NCI-H446 (cell line): Measurements from ENCODE around the gene STAC2.

Experiments
- DNase-seq, 2 experiments: peaks; one replicate each; lab custom pipeline; 2025; lab: John Stamatoyannopoulos, UW

STAC2 gene

GRCh38 chr17:39231591-39232551 lies 6.1 kb upstream of the STAC2 start:
- peak in 1 of 2 experiments; percentile 34 for DNase-seq

DNA sequence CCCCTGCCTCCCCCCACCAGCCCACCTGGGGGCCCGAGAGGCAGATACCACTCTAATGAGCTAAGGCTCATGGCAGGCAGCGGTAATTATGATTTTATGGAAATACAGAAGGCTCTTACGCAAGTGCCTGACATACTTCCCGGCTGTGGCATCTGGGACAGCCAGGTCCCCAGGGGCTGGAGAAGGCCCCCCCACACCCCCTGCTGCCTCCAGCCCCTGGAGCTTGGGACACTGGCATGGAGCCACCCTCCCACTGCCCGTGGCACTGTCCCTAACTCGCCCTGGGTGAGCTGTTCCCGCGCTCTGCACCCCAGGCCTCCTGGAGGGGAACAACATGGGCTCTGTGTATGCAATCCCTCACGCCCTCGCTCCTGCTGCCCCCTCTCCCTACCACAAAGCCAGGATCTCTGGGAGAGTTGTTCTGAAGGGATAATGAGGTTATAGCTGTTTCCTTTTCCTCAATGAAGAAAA lies 5.4 kb upstream of the STAC2 start:
- DNase-seq = no peak

DNA sequence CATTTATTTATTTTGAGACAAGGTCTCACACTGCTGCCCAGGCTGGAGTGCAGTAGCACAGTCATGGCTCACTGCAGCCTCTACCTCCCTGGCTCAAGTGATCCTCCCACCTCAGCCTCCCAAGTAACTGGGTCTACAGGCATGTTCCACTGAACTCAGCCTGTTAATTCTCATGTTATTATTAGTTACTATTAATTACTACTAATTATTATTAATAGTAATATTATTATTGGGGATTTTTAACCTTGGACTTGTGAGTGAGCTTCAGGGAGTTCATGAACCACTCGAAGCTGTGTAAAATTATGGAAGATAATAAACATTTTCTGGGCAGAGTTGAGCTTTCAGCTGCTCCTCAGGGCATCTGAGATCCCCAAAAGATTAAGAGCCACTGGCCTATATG lies 4.6 kb upstream of the STAC2 start:
- DNase-seq = no peak

- no peak for DNase-seq
Observed at GRCh38 chr17:39229274-39229913, 3.6 kb upstream of the STAC2 start.

DNA sequence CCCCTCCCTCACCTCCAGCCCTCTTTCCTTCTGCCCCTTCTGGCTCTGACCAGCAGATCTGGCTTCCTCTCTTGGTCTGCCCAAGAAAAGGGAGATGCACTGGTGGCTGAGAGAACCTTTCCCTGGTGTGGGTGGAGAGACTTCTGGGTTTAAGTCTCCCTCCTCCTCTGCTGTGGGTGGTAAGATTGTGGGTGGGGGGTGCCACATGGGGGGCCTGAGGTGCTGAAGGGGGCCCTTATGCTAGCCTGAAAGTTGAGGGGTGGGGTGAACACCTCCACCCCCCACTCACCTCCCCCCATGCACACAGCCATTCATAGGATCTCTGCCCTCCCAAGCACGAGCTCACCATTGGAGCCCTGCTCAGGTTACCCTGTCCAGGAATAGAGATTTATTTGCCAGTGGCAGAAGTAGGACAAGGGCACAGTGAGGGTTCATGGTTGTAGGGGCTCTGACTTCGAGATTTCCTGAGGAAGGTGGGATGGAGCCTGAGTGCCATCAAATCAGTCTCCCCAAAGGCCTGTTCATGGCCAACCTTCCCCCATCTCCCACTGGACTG lies 1.7 kb upstream of the STAC2 start:
- no peak for DNase-seq

- DNase-seq = peak; percentile 66 to 86
Observed at GRCh38 chr17:39225959-39226683, 376 bp upstream of the STAC2 start.

DNA sequence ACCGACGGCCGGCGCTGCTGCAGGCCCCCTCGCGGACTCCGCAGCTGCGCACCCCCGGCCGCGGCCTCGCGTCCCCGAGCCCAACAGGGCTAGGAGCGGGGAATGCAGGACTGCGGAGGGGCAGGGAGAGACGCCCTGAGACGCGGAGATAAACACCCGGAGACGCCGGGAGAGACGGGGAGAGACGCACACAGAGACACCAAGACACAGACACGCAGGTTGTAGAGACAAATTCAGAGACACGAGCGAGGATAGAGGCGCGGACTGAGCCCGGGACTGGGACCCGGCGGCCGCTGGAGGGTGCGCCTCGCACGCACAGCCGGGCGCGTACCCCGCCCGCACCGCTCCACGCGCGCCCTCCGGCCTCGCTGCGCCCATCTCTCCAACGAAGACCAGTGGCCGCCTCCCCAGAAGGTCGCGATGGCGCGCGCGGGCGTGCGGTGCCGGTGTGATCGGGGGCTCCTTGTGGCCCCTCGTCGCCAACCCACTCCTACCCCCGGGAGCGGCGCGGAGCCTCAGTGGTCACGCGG lies 902 bp downstream of the STAC2 start:
- no peak for DNase-seq

DNA sequence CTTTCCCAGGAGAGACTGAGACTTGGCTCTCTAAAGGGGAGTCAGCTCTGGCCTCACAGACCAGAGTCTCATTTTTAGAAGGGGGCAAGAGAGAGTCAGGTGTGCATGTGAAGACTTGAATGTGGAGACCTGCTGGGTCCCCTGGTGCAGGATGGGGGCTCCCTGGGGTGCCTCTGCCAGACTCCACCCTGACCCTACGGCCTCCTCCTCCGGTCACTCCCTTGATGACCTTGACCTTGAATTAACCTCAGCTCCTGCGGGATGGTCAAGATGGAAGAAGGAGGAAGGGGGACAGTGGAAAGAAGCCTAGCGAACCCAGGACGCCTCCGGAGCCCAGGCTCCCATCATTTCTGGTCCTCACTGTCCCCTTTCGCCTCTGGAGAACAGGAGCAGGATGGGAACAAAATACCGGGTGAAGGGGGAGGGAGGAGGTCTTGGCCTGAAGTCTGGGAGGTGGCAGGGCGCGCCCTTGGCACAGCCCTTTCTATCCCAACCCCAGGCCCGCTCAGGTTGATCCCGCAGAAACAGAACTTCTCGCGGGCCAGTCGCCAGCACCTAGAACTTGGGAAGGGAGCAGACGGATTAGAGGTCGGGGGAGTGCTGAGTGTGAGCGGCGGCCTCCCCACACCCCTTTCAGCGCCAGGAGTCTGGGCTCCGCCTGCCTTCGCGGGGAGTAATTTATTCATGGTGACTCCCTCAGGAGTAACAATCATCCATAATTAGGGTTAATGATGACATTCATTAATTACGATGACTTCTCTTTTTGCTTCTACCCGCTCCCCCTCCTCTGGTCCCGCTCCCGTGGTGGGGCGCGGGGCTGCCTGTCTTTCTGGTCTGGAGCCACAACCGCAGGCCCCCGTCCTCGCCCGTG lies 1.6 kb downstream of the STAC2 start:
- no peak for DNase-seq

- no peak for DNase-seq
Observed at GRCh38 chr17:39222866-39223834, 2.6 kb downstream of the STAC2 start.

DNA sequence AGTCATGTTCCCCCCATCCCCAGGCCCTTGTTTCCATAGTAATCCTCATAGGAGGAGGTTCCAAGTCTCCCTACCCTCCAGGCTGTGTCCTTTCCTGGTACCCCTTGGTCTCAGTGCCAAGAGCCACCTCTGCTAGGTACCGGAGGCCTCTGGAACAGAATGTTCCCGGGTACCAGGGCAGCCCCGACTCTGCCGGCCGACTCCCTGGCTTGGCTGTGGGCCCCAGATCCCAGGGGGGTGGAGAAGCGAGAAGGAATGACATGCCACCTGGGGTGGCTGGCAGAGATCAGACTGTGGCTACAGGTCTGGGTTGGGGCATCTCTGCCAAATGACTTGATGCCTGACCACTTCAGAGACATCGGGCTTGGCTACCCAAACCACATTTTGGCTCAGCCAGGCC lies 3.6 kb downstream of the STAC2 start:
- no peak for DNase-seq

DNA sequence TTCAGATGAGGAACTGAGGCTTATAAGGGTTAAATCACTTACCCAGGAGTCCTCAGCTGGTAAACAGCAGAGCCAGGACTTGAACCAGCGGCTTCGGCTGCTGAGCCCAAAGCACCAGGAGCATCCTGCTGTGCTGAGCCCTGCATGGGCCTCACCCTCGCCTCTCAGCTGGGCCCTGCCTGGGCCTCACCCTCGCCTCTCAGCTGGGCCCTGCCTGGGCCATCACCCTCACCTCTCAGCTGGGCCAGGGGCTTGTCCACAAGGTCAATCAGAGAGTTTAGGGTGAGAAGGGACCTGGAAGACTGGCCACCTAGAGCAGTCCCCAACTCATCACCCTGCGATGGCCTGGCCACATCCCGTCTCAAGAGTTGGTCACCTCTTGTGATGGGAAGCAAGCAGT lies 4.2 kb downstream of the STAC2 start:
- DNase-seq = no peak

DNA sequence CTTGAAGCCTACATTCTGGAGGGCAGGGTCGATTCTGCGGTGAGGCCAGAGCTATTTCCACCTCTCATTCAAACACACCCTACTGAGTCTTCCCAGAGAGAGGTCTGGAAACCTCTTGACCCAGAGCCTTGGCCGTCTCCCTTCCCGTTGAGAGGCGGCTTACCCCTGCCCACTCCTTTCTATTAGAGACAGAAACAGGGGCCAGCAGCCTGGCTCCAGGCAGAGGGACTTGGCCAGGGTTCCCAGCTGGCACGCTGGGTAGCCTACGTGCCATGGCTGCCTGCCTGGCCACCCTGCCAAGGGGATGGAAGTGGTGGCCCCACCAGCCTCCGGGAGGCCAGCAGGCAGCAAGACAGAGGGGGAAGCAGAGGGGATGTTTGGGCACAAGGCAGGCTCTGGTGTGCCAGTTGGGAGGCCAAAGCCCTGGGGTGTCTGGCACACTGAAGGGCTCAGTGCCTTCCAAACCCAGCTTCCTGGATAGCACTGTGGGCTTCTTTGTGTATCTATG lies 6.0 kb downstream of the STAC2 start:
- DNase-seq = peak; percentile 59 to 91

DNA sequence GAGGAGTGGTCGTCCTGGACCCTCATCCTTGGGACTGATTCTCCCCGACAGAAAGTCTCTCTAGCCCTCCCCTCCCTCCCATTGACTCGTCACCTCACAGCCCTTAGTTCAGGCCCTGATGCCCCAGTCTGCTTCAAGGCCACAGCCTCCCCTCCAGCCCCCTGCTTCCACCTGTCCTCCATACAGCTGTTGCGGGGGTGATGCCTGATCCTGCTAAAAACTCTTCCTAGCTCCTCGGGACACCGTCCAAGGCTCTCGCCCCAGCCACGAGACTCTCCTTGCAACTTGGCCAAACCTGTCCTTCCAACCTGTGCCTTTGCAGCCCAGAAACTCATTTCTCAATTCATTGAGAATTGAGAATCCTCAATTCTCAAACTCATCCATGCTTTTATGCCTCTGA lies 6.8 kb downstream of the STAC2 start:
- no peak for DNase-seq

- no peak for DNase-seq
Observed at GRCh38 chr17:39217734-39218369, 7.9 kb downstream of the STAC2 start.

DNA sequence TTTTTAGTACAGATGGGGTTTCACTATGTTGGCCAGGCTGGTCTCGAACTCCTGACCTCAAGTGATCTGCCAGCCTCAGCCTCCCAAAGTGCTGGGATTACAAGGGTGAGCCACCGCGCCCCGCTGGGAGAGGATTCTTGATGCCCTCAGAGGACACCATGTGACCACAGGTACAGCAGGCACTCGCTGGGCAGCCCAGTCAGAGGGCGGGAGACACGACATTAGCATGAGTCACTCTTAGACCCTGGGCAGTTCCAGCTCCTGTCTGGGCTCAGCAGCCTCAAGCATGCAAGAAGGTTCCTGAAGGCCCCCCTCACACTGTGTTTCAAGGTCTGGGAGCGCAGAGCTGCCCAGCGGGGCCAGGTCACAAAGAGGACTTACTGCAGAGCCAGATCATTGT lies 11.9 kb downstream of the STAC2 start:
- no peak for DNase-seq

DNA sequence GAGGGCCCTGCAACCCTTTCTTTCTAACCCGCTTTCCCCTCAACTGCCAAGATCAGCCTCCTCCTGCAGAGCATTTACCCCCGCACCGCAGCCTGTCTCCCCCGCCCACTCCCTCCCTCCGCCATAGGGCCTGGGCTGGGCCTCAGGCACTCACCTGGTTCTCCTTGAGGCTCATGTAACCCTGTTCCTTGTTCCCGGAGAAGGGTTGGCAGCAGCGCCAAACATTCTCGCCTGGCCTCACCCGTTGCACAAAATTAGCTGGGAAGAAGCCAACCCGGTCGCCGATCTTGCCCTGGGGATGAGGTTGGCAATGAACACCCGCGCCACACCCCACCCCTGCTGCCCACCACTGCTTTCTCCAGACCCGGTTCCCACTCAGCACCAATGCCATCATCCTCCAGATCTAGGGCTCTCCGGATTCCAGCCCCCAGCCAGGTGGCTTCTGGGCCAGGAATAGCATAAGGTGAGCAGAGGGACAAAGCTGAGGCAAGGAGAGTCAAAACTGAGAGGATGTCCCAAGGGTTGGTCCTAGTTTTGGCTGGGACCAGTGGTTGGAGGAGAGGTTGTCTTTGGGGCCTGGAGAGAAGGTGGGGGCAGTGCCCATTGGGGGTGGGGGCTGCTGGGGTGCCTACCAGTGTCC lies 12.8 kb downstream of the STAC2 start:
- peak in 1 of 2 experiments; percentile 30 for DNase-seq

DNA sequence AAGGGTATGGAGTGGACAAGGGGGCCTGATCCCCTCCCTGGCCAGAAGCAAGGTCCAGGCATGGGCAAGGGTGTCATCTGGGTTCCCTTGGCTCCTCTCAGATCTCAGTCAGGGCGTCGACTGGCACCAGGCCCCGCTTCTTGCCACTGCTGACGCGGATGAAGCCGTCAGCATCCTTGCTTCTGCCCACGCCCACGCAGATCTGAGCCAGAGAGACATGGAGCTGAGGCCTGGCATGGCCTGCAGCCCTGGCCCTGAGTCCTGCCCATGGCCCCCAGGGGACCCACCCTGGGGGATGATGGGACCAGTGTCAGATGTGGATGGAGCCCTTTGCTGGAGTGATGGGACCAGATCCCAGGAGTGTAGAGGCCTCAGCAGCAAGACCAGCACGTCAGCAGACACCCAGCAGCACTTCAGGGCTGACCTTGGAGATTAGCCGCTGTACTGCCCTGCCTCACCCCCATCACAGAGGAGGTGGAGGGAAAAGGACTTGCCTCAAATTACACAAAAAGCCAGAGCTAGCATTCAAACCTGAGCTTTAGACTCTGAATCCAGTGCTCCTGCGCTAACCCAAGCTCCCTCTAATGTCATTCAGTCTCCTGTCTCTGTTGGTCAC lies 13.4 kb downstream of the STAC2 start:
- DNase-seq = no peak

DNA sequence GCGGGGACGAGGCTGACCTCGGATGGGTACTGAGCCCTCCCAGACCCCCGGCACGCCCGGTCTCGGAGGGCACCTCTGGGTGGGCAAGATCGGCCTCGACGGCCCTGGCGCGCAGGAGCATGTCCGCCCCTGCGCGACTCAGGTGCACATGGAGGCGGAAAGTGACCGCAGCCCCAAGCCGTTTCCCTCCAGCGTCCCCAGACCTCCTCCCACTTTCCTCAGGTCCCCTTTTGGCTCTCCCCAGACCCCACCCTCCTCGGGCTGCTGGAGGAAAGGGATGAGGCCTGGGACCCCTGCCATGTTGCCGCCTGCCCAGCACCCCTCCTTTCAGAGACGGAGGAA lies 15.7 kb downstream of the STAC2 start:
- no peak for DNase-seq
